DOHH2 (cell line): ENCODE data around the gene TRAK2.

ENCODE experiments used
- EZH2phosphoT487 ChIP-seq: fragments of 200-600 bp; sonication (generic); IDR thresholded peaks from 2 replicates; pipeline ENCODE4 v1.6.1; 2017; ENCODE audit warnings: borderline replicate concordance, mild to moderate bottlenecking, antibody characterized with exemption, low read length, moderate library complexity, mixed read lengths
- TF ChIP-seq, protein P1 (sequence below): fragments of 200-600 bp; sonication (generic); IDR thresholded peaks from one replicate; pipeline ENCODE4 v1.5.1; 2014; ENCODE audit warnings: antibody characterized with exemption, mild to moderate bottlenecking, low read depth, low read length; ENCODE audit not compliant: poor library complexity, severe bottlenecking

- TF ChIP-seq, protein P1, sequence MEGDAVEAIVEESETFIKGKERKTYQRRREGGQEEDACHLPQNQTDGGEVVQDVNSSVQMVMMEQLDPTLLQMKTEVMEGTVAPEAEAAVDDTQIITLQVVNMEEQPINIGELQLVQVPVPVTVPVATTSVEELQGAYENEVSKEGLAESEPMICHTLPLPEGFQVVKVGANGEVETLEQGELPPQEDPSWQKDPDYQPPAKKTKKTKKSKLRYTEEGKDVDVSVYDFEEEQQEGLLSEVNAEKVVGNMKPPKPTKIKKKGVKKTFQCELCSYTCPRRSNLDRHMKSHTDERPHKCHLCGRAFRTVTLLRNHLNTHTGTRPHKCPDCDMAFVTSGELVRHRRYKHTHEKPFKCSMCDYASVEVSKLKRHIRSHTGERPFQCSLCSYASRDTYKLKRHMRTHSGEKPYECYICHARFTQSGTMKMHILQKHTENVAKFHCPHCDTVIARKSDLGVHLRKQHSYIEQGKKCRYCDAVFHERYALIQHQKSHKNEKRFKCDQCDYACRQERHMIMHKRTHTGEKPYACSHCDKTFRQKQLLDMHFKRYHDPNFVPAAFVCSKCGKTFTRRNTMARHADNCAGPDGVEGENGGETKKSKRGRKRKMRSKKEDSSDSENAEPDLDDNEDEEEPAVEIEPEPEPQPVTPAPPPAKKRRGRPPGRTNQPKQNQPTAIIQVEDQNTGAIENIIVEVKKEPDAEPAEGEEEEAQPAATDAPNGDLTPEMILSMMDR = no peak
- TF ChIP-seq EZH2phosphoT487 = no peak
Observed at GRCh38 chr2:201350879-201351278, 100.4 kb downstream of the TRAK2 start.
